KBM-7 (cell line): ENCODE results near the gene CEP290.
"Not testable (repeated sequence)": the region's sequence is repeated elsewhere in the genome, so short reads cannot be mapped to it uniquely, and the experiment has no call there.

ENCODE experiments used
- DNase-seq: peaks from one replicate; pipeline ENCODE4 v3.0.0-alpha.2; 2015
- in situ Hi-C: fragments of 300-500 bp; cut with MboI; formaldehyde crosslinking; loops from 2 replicates; pipeline ENCODE4 v1.14.3; 2020; ENCODE audit warnings: low sequenced_read_pairs, low pct_unique_long_range_greater_than_20kb, mixed read lengths

The CEP290 gene

GRCh38 chr12:88062474-88062873, 79.4 kb downstream of the CEP290 start:
- peak; percentile 41 for DNase-seq
- in situ Hi-C loops = no loop called here

- DNase-seq = no peak
- in situ Hi-C loops = no loop called here
These were observed 83.2 kb downstream of the CEP290 start for GRCh38 chr12:88058719-88059077.

DNA sequence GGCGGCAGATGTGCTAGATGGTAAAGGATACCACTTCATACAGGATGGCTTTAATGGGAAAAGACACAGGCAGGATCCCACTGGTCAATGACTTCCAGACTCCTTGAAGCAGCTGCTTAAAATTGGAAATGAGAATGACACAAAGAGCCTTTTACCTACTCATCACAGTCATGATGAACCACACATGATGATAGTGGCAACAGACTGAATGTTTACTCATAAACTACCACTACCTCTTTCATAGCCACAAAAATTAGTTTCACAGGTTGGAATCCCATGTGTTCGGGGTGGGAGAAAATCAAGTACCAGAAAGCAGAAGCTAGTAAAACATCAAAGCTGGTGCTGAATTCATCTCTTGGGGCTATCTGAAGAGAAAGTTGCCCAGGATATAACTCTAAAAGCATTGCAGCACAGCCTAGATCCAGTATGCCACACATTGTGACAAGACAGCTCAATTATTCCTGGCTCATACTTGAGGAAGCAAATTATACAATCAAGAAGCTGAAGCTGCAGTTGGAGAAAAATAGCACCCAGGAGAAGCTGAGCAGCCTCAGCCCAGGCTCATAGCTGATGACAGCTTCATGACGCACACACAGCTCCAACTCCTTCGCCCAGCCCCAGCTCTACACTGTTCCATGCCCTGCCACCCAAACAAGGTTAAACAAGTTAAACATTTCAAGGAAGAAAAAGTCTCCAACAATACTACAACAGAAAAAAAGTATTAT, 83.7 kb downstream of the CEP290 start:
- no peak for DNase-seq
- in situ Hi-C loops = no loop called here

DNA sequence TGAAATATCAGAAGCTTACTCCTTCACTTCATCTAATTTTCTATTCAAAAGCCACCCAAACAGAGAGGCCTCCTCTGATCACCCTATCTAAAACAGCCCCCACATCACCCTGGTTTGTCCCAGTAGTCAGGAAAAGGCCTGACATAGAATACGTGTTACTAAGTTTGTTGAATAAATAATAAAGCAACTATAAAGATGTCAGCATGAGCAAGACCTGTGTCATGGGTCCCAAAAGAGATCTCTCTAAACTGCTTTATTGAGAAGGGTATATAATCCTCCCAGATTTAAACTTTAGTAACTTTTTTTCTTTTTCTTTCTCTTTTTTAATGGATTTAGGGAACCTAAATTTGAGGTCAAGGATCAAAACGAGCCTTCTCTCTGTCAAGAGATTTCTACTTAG, 85.3 kb downstream of the CEP290 start:
- in situ Hi-C loops = no loop called here
- no peak for DNase-seq

- DNase-seq = peak; percentile 52
- in situ Hi-C loops = no loop called here
These were observed 89.2 kb downstream of the CEP290 start for GRCh38 chr12:88052686-88053085.

- in situ Hi-C loops = no loop called here
- no peak for DNase-seq
These were observed 97.9 kb downstream of the CEP290 start for GRCh38 chr12:88044035-88044434.

DNA sequence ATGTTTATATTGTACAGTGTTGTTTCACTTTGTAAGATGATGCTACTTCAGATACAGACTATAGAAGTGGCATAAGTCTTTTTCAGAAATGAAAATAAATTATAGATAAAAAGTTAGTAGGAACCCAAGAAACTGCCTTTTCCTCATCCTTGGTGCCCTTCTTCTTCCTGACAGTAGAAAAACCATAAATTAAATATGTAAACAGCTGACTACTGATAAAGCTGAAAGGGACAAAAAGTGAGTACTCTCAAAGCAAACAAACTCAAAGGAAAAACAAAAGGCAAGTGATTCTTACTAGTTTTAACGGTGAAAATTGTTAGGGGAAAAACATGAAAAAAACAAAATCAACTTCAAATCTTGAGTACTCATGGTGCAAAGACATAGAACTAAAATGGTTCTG, 104.1 kb downstream of the CEP290 start:
- no peak for DNase-seq
- in situ Hi-C loops = no loop called here

DNA sequence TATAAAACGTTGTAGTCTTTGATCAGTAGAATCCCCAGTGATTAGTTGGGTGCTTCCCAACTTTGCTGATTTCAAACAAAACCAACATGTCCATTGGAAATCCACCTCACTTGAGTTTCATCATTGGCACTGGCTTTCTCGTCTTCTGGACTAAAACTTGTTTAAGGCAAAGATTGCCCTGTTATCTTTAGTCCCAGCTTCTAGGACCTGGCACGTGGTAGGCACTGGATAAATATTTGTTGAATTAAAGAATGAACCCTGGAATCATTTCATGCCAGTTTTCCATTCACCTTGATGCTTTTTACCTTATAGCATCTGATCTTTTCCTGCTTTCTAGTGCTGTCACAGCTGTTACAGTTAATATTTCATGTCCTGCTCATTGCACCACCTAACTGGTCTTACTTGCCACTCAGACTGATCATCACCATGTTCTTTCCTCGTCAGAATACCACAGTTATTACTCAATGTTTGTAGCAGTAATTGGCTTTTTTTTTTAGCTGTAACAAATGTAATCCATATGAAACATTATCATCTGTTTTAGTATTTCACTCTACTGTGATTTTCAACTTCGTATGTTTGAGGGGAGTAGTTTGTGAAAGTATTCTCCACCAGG, 105.4 kb downstream of the CEP290 start:
- in situ Hi-C loops = no loop called here
- peak; percentile 29 for DNase-seq

DNA sequence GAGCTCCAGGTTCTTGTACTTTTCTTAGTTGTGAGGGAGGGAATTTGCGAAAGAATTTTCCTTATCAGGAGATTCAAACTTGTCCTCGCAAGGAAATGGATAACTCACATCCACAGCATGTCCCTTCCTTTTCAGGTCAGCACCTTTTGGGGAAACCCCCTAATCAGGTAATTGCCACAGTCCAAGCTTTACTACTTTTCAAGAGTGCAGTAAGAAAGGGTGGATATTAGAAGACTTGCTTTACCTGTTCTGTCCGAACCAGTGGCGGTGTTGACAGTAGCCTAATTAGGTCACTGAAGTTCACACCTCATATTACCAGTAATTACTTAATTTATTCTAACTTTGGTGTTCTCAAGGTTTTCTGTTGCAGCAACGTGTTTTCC, 106.0 kb downstream of the CEP290 start:
- in situ Hi-C loops = no loop called here
- DNase-seq = no peak

GRCh38 chr12:88035271-88035906, 106.5 kb downstream of the CEP290 start:
- in situ Hi-C loops = no loop called here

DNA sequence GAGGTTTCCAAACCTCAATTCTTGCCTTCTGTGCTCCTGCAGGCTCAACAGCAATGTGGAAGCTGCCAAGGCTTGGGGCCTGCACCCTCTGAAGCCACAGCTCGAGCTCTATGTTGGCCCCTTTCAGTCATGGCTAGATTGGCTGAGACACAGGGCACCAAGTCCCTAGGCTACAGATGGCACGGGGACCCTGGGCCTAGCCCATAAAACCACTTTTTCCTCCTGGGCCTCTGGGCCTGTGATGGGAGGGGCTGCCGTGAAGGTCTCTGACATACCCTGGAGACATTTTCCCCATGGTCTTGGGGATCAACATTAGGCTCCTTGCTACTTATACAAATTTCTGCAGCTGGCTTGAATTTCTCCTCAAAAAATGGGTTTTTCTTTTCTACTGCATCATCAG, 110.7 kb downstream of the CEP290 start:
- in situ Hi-C loops, DNase-seq: not testable (repeated sequence)

More at GRCh38 chr12:88035271-88035906, 106.5 kb downstream of the CEP290 start:
- peak; percentile 90 for DNase-seq

GRCh38 chr12:88029093-88029665, 112.7 kb downstream of the CEP290 start, which contains the start of gene C12orf50:
C12orf50 (minus strand) TSS chr12:88029401; CDS start chr12:88026962, 2,439 bp downstream.
- no peak for DNase-seq
- in situ Hi-C loops = no loop called here

DNA sequence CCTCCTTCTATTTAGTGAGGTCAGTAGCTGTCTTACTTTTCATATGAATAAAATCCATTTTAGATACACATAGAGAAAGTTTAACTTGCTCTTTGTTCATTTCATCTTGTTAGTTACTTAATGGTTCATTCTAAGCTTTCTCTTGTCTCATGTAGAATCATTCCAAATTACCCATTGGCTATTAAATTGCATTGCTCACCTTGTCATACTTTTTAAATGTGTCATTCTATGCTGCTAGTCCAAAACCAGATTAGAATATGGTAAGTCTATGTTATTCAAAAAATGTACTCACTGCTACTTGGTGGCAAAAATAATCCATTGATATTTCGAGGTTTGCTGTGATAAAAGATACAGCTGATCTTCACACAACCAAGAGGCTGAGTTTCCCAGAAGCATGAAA, 115.7 kb downstream of the CEP290 start:
- in situ Hi-C loops = no loop called here
- no peak for DNase-seq

DNA sequence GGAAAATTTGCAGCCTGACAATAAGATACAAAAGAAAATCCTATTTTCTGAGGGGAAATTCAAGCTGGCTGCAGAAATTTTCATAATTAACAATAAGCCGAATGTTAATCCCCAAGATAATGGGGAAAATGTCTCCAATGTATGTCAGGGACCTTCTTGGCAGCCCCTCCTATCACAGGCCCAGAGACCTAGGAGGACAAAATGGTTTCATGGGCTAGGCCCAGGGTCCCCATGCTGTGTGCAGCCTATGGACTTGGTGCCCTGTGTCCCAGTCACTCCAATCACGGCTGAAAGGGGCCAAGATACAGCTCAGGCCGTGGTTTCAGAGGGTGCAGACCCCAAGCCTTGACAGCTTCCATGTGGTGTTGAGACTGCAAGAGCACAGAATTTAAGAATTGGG, 123.9 kb downstream of the CEP290 start:
- no peak for DNase-seq
- in situ Hi-C loops = no loop called here

DNA sequence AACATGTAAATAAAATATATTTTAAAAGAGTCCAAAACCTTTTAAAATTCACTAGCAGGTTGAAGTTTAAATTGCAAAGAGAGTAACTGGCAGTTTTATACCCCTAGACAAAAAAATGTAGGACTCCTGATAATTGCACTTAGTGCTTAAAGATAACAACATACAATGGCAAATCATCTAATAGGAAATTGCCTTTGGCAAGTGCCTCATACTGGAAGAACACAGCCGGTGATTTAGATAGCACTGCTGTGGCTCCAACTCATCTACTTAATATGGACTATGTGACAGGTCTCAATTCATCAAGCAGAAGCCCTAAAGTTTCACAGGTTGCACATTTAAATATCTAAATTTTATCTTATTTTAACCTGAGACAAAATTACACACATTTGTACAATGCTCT, 126.1 kb downstream of the CEP290 start:
- no peak for DNase-seq
- in situ Hi-C loops = no loop called here

DNA sequence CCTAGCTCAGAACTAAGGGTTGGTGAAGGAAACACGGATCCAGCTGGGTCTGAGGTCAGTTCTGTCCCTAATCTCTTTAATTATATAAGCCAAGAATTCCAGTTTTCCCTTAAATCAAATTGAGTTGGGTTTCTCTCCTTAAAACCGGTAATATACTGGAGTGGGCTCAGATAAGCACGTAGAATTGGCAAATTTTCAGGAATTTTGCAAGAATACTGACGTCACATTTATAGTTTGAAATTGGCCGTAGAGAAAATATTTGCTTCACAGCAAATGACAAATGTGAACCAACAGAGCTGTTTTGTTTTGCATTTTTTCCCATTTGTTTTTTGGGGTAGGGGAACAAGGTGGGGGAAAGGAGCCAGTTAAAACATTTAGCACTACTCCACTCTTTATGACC, 130.1 kb downstream of the CEP290 start:
- DNase-seq = no peak
- in situ Hi-C loops = no loop called here

DNA sequence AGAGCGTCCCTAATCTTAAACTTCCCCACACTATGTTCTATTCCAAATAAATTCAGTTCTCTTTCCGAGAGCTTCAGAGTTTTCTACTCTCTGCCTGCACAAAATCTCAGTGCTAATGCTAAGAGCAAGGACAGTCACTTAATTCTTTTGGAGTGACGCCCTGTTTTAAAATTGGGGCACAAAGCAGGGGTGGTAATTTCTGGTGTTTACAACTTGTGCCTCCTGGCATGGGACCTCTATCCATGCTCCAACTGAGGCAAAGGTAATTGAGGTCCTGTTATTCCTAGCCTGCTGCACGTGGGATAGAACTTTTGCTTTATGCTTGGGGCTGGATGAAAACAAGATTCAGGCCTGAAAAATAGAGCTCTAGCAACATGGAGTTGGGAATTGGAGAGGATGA, 135.5 kb downstream of the CEP290 start:
- DNase-seq = no peak
- in situ Hi-C loops = no loop called here

GRCh38 chr12:88001327-88001726, 140.6 kb downstream of the CEP290 start:
- DNase-seq = no peak
- in situ Hi-C loops = no loop called here
